ENCODE measurements around the gene GABRG3.
A peak's percentile ranks its signal among the peaks of the same experiment; 100 is the strongest.
"Not testable (repeated sequence)": the region's sequence is repeated elsewhere in the genome, so short reads cannot be mapped to it uniquely, and the experiment has no call there.

Gene GABRG3

DNA sequence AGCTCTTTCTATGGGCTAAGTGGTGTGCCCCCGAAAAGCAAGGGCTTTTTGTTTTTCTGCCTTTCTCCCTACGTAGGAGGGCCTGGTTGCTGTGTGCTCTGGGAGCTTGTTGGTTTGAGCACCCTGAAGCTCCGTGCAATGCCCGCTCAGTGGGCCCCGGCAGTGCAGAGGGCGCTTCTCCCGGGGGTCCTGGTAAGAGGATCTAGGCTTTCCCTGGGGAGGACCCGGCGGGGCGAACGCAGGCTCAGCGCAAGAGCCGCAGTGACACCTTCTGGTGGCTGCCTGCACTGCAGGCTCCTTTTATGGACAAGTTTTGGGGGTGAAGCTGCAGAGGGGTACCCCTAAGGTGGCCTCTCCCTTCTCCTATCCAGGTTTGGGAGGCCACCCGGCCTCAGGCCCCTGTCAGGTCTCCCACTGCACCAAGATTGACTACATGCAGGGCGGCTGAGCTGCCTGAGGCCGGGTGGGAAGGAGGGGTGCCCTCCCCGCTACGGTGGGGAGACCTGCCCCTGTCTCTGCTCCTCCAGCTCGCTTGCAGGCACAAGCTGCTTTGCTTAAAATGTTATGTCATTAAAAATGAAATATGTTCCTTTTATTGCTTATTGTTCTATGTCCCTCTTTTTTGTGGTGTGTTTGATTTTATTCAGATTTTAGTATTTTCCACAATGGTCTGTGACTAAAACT is 387.9 kb downstream of the GABRG3 start:
- peak; percentile 9 to 18 for DNase-seq

DNA sequence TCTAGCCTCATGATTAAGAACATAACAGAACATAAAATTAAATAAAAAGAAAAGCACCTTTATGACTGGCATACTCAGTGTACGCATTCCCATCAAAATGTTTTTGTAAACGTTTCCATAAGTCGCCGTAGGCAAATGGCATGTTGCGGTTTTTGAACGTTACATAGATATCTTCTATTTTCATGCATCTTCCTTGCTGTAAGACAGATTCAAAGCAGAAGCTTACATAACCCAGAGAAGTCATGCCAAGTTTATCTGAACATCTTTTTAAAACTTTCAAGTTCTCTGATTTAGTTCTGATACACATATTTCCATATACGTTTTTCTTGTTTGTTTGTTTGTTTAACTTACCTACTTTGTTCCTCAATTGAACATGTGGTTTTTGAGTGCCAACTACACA is 388.6 kb downstream of the GABRG3 start:
- no peak for DNase-seq

DNA sequence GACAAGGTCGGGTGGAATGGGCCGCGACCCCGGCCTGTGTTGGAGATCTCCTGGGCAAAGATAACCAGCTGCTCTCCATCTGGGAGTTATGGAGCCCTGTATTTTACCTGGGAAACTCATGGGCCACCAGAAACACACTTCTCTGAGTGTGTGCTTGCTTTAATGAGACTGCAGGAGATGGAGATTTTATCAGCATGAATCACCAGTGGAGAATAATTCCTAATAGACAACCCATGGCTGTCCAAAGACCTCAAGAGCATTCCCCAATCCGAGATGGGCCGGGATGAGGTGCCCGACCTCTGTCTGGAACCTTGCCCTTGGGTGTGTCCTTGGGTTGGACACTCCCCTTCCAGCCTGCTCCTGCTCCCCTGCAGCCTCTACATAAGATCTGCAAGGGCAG is 389.3 kb downstream of the GABRG3 start:
- DNase-seq = no peak

DNA sequence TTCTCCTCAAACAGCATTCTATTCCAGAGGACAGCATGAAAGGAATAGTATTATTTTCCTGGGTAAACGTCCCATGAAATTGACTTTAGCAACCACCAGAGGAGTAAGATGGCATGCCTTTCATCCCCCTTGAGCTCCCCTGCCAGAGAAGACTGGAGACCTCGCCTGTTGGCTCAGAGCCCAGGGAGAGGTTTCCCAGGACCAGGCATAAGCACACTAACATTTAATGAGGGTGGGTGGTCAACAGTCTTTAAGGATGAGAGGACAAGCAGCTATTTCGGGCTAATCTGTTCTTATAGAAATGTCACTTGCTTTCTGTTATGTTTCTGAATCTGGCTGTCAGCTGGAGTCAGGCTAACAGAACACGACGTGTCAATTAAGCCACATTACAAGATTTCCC is 390.5 kb downstream of the GABRG3 start:
- no peak for DNase-seq

DNA sequence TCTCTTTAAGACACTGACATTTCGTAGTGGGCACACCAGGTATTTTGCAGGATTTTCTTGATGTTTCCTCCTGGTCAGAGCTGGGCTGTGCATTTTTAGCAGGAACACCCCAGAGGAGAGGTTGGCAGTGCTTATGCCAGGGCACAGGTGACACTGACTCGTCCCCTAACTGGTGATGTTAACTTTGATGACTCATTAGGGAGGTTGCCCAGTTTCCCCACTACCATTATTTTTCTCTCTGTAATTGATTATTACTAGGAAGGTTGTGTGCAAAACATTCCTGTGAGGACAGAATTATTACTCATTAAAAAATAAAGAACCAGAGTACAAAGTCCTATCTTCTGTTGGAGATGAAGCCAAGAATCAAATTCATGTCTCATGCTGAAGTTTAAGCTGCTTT is 394.5 kb downstream of the GABRG3 start:
- DNase-seq = no peak

DNA sequence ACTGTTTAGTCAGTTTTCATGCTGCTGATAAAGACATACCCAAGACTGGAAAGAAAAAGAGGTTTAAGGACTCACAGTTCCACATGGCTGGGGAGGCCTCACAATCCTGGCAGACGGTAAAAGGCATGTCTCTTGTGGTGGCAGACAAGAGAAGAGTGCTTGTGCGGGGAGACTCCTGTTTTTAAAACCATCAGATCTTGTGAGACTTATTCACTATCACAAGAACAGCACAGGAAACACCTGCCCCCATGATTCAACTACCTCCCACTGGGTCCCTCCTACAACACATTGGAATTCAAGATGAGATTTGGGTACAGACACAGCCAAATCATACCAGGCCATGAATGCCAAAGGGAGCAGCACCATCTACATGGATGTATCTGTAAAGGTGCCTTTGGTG is 406.4 kb downstream of the GABRG3 start:
- not testable (repeated sequence) for DNase-seq

DNA sequence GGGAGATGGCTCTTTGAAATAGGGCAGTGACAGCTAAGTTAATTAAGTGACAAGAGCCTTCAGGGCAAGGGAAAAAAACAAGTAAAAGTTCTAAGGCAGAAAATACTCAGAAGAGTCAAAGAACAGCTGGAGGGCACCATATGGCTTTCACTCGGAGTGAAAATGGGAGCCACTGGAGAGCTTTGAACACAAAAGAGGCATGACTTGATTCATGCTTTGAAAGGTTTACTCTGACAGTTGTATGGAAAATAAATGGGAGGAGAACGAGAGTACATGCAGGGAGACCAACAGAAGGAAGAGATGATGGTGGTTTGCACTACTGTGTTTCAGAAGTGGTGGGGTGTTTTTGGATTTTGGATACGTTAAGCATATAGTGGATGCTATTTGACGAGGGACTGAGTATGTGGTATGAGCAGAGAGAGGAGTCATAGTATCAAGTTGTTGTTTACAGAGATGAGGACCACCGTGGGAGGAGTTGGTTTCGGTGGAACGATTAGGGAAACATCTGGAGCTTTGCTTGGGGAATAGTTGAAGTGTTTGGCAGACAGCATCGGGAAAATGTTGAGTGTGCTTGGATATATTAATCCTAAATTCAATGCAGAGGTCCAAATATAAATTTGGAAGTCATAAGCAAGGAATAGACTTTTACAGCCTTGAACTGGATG is 411.5 kb downstream of the GABRG3 start:
- no peak for DNase-seq

DNA sequence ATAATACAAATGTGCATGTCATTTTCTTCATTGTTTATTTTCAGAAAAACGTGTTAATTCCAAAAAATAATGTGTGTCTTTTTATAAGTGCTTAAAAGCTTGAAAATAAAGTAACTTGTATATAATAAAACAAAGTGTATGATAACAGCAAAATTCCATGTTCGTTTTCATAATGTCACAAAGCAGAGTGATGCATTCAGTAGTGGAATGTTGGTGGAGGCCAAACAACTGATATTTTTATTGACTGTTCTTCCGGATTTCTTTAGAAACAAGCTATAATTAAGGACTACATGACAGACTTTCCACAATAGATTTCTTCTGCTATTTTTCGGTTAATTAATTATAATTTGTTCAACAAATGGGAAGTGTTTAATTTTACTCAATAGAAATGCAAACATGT is 412.7 kb downstream of the GABRG3 start:
- no peak for DNase-seq

DNA sequence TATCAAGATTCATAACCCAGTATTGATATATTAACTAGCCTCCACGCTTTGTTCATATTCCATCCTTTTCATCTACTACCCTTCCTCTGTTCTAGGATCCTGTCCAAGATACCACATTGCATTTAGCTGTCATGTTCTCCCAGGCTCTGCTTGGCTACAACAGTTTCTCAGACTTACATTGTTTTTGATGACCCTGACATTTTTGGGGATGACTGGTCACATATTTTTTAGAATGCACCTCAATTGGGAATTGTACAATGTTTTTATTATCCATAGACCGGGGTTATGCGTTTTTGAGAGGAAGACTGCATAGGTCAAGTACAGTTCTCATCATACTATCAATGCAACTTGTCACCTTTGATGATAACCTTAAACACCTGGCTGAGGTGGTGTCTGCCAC is 421.2 kb downstream of the GABRG3 start:
- no peak for DNase-seq

DNA sequence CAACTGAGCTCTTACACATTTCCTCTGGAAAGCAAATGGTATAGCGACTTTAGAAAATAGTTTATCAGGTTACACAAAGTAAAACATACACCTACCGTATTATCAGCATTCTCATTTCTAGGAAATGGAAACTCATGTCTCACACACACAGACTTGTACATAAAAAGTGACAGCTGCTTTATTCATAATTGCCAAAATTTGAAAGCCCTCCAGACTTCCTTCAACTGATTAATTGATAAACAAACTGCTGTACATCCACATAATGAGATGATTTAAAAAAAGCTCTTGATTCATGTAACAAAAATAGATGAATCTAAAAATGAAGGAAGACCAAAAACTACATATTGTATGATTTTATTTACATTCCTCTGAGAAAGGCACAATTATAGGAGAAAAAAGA is 425.5 kb downstream of the GABRG3 start:
- no peak for DNase-seq

DNA sequence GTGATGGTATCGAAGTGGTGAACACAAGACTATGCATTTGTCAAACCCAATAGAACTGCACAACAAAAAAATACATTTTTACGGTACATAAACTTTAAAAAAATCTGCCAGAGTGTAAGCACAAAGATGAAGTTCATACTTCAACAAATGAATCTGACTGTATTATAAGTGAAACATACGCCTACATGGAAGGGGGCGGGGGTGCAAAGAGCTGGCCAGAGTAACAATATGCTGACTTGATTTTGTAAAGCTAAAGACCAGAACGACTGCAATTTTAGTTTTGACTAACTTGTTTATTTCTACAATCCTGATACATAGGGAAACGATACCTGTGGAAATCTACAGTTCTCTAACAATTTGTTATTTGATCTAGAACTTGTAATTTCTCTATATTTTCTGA is 426.0 kb downstream of the GABRG3 start:
- DNase-seq = no peak

DNA sequence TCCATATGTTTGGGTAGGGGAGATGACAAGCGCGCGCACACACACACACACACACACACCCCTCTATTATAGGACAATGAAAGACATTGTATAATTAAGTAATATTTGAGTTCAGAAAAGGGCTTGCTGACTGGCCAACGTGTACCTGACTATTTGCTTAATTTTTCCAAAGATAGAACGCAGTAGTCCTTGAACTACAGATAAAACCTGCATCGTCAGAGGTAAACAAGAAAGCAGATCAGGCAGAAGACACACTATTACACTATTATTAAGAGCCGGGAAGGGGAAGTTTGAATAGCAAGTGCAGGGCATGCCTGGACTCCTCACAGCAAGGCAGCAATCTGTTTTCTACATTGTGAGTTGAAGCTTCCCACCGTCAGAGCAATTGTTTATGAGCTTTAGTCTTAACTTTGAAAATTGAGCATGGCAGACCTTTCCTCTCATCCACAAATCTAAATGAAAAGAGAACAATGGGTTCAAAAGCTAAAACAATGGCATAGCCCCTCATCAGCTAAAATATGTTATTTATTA is 427.7 kb downstream of the GABRG3 start:
- no peak for DNase-seq

DNA sequence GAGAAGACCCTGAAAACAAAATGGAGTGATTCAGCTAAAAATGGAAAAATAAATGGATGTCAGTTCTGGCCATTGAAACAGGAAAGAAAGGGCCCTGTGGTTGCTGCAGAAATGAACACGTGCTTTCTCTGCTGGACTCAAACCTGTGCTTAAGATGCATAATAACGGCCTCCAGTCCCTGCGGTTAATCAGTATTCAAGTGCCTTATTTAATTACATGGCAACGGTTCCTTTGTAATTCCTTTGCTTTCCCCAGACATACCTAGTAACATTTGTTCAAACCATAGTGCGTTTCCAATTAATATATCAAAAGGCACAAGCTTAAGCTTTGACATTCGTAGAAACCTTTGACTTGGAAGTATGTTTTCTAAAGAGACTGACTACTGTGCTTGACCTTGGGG is 428.3 kb downstream of the GABRG3 start:
- no peak for DNase-seq

DNA sequence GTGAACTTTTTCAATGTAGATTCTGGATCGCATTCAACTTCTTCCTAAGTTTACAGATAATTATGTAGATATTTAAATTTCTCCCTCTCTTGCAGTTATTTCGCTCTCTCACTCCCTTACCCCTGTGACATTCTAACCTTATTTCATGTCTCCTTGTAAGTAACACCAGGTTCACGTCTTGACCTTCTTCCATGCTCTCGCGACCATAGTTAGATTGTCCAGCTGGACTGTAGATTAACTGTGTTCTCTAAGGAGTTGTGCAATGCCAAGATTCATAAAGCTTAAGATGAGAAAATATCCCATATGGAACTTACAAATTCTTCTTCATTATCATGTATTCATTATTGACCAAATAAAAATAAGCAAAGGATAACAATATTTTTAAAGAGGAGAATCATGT is 430.5 kb downstream of the GABRG3 start:
- DNase-seq = no peak

DNA sequence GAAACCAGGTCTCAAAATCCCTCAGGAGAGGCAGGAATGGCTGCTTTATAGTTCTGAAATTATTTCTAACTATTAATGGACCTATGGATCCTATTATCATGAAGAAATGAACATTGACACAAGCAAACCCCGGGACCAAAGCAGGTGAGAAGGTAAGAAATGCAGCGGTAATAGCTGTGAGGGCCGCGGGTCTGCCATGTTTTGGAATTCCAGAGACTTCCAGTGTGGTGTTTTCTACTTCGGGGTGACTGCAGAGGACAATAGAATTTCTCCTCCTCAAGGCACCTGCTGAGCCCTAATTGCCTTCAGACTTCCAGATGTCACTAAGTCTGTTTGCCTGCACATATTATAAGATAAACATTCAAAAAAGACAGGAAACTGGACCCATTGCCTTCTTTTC is 437.4 kb downstream of the GABRG3 start:
- DNase-seq = no peak

DNA sequence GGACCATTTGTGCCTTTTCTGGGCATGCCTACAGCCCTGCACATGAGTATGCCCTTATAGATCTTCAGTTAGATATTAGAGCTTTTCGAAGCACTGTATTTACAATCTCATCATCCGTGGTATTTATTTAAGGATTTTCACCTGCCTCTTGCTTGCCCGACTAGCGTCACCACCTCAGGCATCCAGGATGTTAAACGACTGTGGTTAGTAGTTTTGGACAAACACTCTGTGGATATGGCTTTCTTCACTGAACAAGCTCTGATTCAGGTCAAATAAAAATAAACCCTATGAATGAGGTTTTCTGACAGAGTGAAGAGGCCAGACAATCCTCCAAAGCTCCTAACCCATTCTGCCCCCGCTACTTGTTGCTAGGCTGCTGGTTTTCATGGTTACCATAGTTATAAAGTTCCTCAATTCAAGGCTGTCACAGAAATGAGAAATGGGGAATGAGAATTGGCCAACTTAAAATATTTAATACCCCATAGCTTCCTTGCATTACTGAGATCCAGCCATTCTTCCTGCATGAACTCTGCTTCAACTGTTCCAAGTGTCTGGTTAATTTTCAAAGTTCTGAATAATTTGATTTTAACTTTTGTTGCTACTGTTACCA is 440.1 kb downstream of the GABRG3 start:
- no peak for DNase-seq

DNA sequence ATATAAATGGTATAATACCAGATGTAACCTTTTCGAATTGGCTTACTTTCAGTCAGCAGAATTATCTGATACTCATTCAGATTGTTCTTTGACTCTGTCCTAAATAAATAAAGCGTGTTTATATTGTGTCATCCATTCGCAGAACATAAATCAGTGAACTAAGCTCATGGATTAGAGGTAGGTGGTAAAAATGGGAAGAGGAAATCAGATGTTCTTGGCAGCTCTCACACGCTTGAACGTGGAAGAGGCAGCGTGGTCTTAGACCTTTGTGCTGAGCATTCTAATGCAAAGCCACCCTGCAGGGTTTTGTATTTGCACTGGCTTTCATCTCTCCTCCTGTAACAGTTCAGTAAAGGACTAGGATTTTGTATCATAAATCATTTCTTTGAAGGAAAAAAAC is 441.4 kb downstream of the GABRG3 start:
- DNase-seq = no peak

DNA sequence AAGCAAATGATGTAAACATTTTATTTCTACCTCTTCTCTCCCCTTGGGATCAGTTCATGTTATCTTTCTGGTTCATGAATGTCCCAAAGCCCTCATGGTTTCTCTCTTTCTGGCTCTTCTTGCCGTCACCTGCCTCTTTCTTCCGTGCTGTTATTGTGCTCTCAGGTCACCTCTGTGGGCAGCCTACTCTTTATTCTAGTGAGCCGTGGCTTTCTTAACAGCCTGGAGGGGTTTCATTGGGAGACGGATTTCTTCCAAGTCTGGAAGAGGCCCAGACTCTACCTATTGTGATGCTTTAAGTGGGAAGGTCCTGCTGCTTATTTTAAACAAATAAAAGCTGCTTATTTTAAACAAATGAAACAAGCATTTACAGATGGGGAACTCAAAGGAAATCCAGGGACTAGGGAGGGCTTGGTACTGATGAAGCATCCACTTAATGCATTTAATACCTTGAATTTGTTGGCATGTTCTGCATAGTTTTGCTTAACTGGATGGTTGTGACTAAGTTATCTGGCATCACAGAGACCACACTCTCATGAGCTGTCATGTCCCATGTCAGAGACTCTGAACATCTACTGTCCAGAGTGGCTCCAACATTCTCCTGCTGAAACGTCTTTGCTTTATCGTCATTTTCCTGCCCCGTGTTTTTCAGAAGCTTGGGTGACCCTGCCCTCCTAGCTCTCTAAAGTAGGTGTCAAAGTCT is 443.3 kb downstream of the GABRG3 start:
- no peak for DNase-seq

DNA sequence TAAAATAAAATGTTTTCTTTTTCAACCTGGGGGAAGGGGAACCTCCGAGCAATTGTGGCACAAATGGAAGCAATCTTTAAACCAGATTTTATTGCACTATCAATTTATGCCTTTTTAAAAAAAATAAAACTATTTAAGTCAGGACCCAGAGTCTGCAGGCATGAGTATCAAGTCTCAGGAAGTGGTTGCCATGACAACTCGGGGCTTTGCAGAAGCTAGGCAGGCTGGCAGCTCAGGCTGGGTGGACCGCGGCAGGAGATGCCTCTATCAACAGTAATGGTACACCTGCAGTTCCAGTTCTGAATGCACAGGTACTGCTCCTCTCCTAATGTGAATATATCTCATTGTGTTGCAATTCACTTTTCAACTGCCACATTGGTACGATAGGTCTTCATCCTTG is 447.7 kb downstream of the GABRG3 start:
- no peak for DNase-seq

DNA sequence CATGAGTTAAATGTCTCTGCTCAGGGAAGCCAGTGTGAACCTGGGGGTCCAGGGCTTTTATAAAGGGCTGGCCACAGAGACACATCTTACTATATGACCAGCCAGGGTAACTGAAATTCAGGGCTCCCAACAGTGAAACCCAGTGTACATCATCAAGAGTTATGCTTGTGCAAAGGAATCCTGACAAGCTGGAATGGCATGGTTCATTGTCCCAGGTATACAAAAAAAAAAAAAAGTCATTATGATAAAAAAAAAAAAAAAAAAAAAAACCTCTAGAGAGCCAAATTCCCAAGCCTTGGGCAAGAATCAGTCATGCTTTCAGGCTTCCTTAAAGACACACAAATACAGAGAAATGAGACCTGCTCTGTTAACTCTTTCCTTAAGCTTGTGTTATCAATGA is 452.0 kb downstream of the GABRG3 start:
- no peak for DNase-seq

DNA sequence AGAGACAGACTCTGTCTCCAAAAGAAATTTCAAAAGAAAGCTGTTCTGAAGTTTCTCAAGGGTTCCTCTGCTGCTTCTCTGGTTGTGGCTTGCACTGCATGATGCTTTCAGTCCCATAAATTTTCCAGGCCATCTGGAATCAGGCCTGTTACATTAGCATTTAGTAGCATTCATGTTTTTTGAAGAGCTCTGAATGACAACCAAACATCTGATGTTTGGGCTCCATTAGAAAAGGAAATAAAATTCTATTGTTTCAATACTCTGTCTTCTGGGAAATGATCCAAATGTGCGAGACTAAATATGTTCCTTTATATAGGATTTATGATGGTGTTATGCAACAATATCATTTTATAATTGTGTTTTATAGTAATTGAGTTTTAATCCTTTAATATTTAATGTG is 455.8 kb downstream of the GABRG3 start:
- no peak for DNase-seq

DNA sequence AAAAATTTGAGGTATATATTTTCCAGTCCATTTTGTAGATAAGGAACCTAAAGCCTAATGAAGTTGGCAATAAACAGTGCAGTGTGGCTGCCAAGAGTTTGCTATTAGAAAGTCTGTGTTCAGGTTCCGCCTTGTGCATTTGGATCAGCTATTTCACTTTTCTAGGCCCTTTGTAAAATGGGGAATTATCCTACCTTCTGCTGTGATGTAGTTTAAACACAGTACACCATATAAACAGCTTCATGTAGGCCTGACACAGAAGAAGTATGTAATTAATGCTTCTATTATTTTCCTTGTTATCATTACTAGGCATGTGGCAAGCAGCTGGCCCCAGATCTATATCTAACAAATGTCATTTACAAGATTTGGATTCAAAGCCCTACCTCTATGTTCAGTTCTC is 456.3 kb downstream of the GABRG3 start:
- no peak for DNase-seq

DNA sequence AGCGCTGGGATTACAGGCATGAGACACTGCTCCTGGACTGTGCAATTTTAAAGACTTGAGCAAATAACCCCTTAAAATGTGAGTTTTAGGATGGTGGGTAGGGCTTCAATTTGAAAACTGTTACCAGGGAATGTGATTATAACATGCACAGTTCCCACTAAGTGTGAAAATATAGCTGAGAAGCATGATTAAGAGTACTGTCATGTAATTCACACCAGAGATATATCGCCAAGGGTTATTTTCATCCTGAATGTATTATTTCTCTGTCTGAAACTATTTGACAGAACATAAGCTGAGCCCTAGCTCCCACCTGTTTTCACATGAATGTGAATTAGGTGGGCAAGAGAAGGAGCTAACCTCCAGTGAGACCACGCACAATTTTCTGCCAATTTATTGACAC is 457.2 kb downstream of the GABRG3 start:
- DNase-seq = no peak

DNA sequence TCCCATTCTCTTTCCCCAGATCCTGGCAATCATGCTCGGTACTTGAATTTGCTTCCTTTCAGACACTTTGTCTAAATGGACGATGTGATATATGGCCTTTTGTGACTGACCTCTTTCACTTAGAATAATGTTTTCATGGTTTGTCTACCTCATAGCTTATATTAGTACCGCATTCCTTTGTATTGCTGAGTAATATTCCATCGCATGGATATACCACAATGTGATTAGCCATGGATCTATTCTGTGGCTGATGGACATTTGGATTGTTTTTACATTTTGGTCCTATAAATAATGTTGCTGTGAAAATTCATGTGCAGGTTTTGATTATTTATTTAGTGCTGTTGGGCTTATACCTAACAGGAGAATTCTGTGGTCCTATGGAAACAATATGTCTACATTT is 458.6 kb downstream of the GABRG3 start:
- no peak for DNase-seq
